GM12878 (cell line): Measurements from ENCODE around the gene YY1. TPM values are rescaled to one million over a fixed set of nuclear protein-coding genes. Genes with fewer than 3 reads are reported as not detected.

Experiments used
- ATAC-seq: fragments of 200-7000 bp; cut with Tn5 transposase; 3 replicates; pipeline ENCODE4 v1.9.1; 2020; ENCODE audit warnings: mild to moderate bottlenecking, moderate library complexity
- BruUV-seq: library from RNA; stranded (reverse); fragments of 400-500 nt; replicated peaks from 2 replicates; lab custom pipeline; 2021; lab: Mats Ljungman, UMichigan
- CTCF ChIA-PET: fragments of 300-600 bp; sonication (Branson Sonifier 250); formaldehyde crosslinking; extraction: SDS; loops from one replicate; lab custom pipeline; 2021; ENCODE audit warnings: inconsistent platforms; lab: Yijun Ruan, JAX
- POLR2A ChIA-PET: fragments of 350-600 bp; formaldehyde crosslinking; extraction: SDS; loops from one replicate; lab custom pipeline; 2021; ENCODE audit warnings: inconsistent platforms; lab: Charles Lee
- RAD21 ChIA-PET: fragments of 300-600 bp; sonication (Branson Sonifier 250); formaldehyde crosslinking; loops from one replicate; lab custom pipeline; 2023; ENCODE audit warnings: antibody characterized with exemption; ENCODE audit not compliant: unreplicated experiment; lab: Charles Lee
- SMC1A ChIA-PET: fragments of 300-600 bp; sonication (Branson Sonifier 250); formaldehyde crosslinking; loops from one replicate; lab custom pipeline; 2023; ENCODE audit not compliant: unreplicated experiment, uncharacterized antibody; lab: Charles Lee
- DNase-seq: peaks from one replicate; pipeline ENCODE4 v3.0.0-alpha.2; 2011; ENCODE audit warnings: low read depth, low spot score
- FAIRE-seq: peaks from 3 replicates; lab custom pipeline; 2011; peaks lifted over from hg19 to GRCh38; lab: Jason Lieb, UNC
- H2AFZ ChIP-seq: 2 replicates; pipeline ENCODE4 v1.6.0; 2011; ENCODE audit warnings: low read depth, low read length, control low read depth; ENCODE audit not compliant: control insufficient read depth
- H3K27ac ChIP-seq: 2 replicates; pipeline ENCODE4 v1.5.1; 2011; ENCODE audit warnings: control low read depth; ENCODE audit not compliant: control insufficient read depth, insufficient read depth
- H3K27me3 ChIP-seq, 2 experiments: replicated peaks in 1 of 2; 2 replicates each; pipeline versions ENCODE4 v1.6.0 to v1.6.1; 2011; ENCODE audit warnings: low read length in 1 of 2; ENCODE audit not compliant: control insufficient read depth in 2 of 2, insufficient read depth in 2 of 2
- H3K36me3 ChIP-seq, 2 experiments: 2 replicates each; pipeline ENCODE4 v1.5.1; 2011; ENCODE audit warnings: low read length in 1 of 2; ENCODE audit not compliant: control insufficient read depth in 2 of 2, insufficient read depth in 2 of 2
- H3K4me1 ChIP-seq: 2 replicates; pipeline ENCODE4 v1.6.1; 2011; ENCODE audit warnings: mild to moderate bottlenecking, low read length, moderate library complexity, mixed read lengths; ENCODE audit not compliant: control insufficient read depth, insufficient read depth
- H3K4me2 ChIP-seq: 2 replicates; pipeline ENCODE4 v1.6.0; 2011; ENCODE audit warnings: control low read depth; ENCODE audit not compliant: control insufficient read depth, insufficient read depth
- H3K4me3 ChIP-seq: fragments of 200-600 bp; sonication (generic); 2 replicates; pipeline ENCODE4 v1.5.1; 2016
- H3K79me2 ChIP-seq: 2 replicates; pipeline ENCODE4 v1.6.0; 2011; ENCODE audit warnings: low read length; ENCODE audit not compliant: control insufficient read depth, insufficient read depth
- H3K9ac ChIP-seq: 2 replicates; pipeline ENCODE4 v1.8.0; 2011; ENCODE audit warnings: low read length, control low read depth, mixed read lengths; ENCODE audit not compliant: control insufficient read depth, insufficient read depth
- H3K9me3 ChIP-seq: replicated peaks from 3 replicates; pipeline ENCODE4 v1.5.1; 2011; ENCODE audit warnings: mild to moderate bottlenecking, low read length; ENCODE audit not compliant: control insufficient read depth, insufficient read depth
- H4K20me1 ChIP-seq: 2 replicates; pipeline ENCODE4 v1.6.0; 2011; ENCODE audit not compliant: control insufficient read depth, insufficient read depth
- BHLHE40 ChIP-seq, 2 experiments: fragments of 450-650 bp in 1 of 2; IDR thresholded peaks; 2 replicates each; pipeline ENCODE4 v1.6.1; 2011 to 2017; ENCODE audit warnings: low read depth in 2 of 2, borderline replicate concordance in 1 of 2, improper control_type of control experiment in 1 of 2, low read length in 1 of 2, mild to moderate bottlenecking in 1 of 2
- CHD2 ChIP-seq: IDR thresholded peaks from 2 replicates; pipeline ENCODE4 v1.6.1; 2011; ENCODE audit warnings: low read depth, low read length, improper control_type of control experiment, borderline replicate concordance
- CHD4 ChIP-seq: fragments of 200-600 bp; sonication (generic); IDR thresholded peaks from 2 replicates; pipeline ENCODE4 v1.6.1; 2016; ENCODE audit warnings: mild to moderate bottlenecking
- CREB1 ChIP-seq: IDR thresholded peaks from 2 replicates; pipeline ENCODE4 v1.6.1; 2012; ENCODE audit warnings: low read depth, mild to moderate bottlenecking, inconsistent platforms
- EGR1 ChIP-seq, 2 experiments: IDR thresholded peaks; 1 replicate in 1 of 2; 2 replicates in 1 of 2; pipeline ENCODE4 v1.6.1; 2011 to 2012; ENCODE audit warnings: low read depth in 2 of 2, low read length in 2 of 2, borderline replicate concordance in 1 of 2, mild to moderate bottlenecking in 1 of 2, moderate library complexity in 1 of 2
- GATAD2B ChIP-seq: fragments of 450-650 bp; conservative IDR thresholded peaks from 2 replicates; pipeline ENCODE4 v1.6.1; 2017; ENCODE audit warnings: low read depth, mild to moderate bottlenecking, moderate library complexity
- IKZF1 ChIP-seq: fragments of 450-650 bp; conservative IDR thresholded peaks from 2 replicates; pipeline ENCODE4 v1.6.1; 2017; ENCODE audit warnings: antibody characterized with exemption, mild to moderate bottlenecking
- JUNB ChIP-seq: IDR thresholded peaks from 2 replicates; pipeline ENCODE4 v1.6.1; 2016; ENCODE audit warnings: antibody characterized with exemption, mild to moderate bottlenecking
- LARP7 ChIP-seq: fragments of 450-650 bp; IDR thresholded peaks from 2 replicates; pipeline ENCODE4 v1.6.1; 2017; ENCODE audit warnings: mild to moderate bottlenecking
- MXI1 ChIP-seq: fragments of 150-350 bp; IDR thresholded peaks from 2 replicates; pipeline ENCODE4 v1.6.1; 2011; ENCODE audit warnings: low read depth, mild to moderate bottlenecking, inconsistent platforms, low read length, improper control_type of control experiment
- NFYB ChIP-seq: IDR thresholded peaks from 2 replicates; pipeline ENCODE4 v1.6.1; 2011; ENCODE audit warnings: low read depth, mild to moderate bottlenecking, low read length, improper control_type of control experiment, moderate library complexity; ENCODE audit not compliant: insufficient read depth
- NR2F1 ChIP-seq: fragments of 450-650 bp; conservative IDR thresholded peaks from 2 replicates; pipeline ENCODE4 v1.6.1; 2017; ENCODE audit warnings: mild to moderate bottlenecking
- POLR2A ChIP-seq: IDR thresholded peaks from 2 replicates; pipeline ENCODE4 v1.6.1; 2011; ENCODE audit warnings: low read depth, mild to moderate bottlenecking, low read length
- POLR2AphosphoS5 ChIP-seq: IDR thresholded peaks from 2 replicates; pipeline ENCODE4 v1.6.1; 2011; ENCODE audit warnings: mild to moderate bottlenecking, low read length, inconsistent platforms
- RFX5 ChIP-seq: IDR thresholded peaks from 2 replicates; pipeline ENCODE4 v1.6.1; 2011; ENCODE audit warnings: low read depth, low read length, improper control_type of control experiment
- SIN3A ChIP-seq: IDR thresholded peaks from 2 replicates; pipeline ENCODE4 v1.6.1; 2012; ENCODE audit warnings: low read depth, low read length, improper control_type of control experiment
- SP1 ChIP-seq: IDR thresholded peaks from one replicate; pipeline ENCODE4 v1.6.1; 2011; ENCODE audit warnings: low read depth, low read length
- SUPT20H ChIP-seq: IDR thresholded peaks from 2 replicates; pipeline ENCODE4 v1.6.1; 2011; ENCODE audit warnings: low read depth, mild to moderate bottlenecking, low read length, moderate library complexity, borderline replicate concordance; ENCODE audit not compliant: control insufficient read depth
- YY1 ChIP-seq: IDR thresholded peaks from 2 replicates; pipeline ENCODE4 v1.6.1; 2011; ENCODE audit warnings: low read depth, mild to moderate bottlenecking, low read length
- WGBS: methylation state at CpG from one replicate; pipeline ENCODE4 v1.1.6; 2016; ENCODE audit warnings: low lambda C conversion rate; ENCODE audit not compliant: insufficient replicate concordance, insufficient coverage; ENCODE audit errors: missing lambda C conversion rate; 5-methylcytosine and 5-hydroxymethylcytosine counted together
- in situ Hi-C: fragments of 300-500 bp; cut with MboI; formaldehyde crosslinking; loops from 9 replicates; pipeline ENCODE4 v1.14.3; 2018; ENCODE audit warnings: mixed read lengths
- intact Hi-C: fragments of 100-400 bp; cut with micrococcal nuclease; formaldehyde crosslinking; loops from one replicate; pipeline ENCODE4 v1.14.2; 2022; ENCODE audit not compliant: unreplicated experiment
- polyA plus RNA-seq, 11 experiments: library from polyadenylated mRNA; depleted of rRNA in 4 of 11; unstranded in 6 of 11; stranded (reverse) in 5 of 11; fragments of >200 nt; fragmentation: Nextera tagmentation in 4 of 11; fragmentation: Illumina TruSeq in 1 of 11; extraction: Ambion mirVana in 4 of 11; extraction: Trizol in 1 of 11; gene quantifications; 1 replicate in 1 of 11; 2 replicates in 10 of 11; pipeline versions ENCODE4 v1.2.1 to v1.2.3, GENCODE V29; 2011 to 2016; ENCODE audit warnings: inconsistent platforms in 2 of 11, missing spikeins in 2 of 11, low read depth in 1 of 11
- total RNA-seq, 4 experiments: library from RNA; depleted of rRNA in 3 of 4; stranded (reverse); fragments of >200 nt in 3 of 4; fragmentation: Illumina TruSeq in 1 of 4; extraction: Trizol in 1 of 4; gene quantifications; 2 replicates each; pipeline versions ENCODE4 v1.2.1 to v1.2.3, GENCODE V29; 2013 to 2021
- TF ChIP-seq, protein P1 (sequence below): fragments of 450-650 bp; conservative IDR thresholded peaks from 2 replicates; pipeline ENCODE4 v1.6.1; 2017; ENCODE audit warnings: mild to moderate bottlenecking, moderate library complexity
- TF ChIP-seq, protein P2 (sequence below): fragments of 450-650 bp; IDR thresholded peaks from 2 replicates; pipeline ENCODE4 v1.6.1; 2017; ENCODE audit warnings: low read depth, mild to moderate bottlenecking, moderate library complexity

Gene YY1
- total and polyA plus RNA-seq, 10 of the 15 experiments (the other 5 are each of a cell fraction or from before 2014, with no cell fraction given) = 23.7 to 74.0 (median 39.9) TPM

DNA sequence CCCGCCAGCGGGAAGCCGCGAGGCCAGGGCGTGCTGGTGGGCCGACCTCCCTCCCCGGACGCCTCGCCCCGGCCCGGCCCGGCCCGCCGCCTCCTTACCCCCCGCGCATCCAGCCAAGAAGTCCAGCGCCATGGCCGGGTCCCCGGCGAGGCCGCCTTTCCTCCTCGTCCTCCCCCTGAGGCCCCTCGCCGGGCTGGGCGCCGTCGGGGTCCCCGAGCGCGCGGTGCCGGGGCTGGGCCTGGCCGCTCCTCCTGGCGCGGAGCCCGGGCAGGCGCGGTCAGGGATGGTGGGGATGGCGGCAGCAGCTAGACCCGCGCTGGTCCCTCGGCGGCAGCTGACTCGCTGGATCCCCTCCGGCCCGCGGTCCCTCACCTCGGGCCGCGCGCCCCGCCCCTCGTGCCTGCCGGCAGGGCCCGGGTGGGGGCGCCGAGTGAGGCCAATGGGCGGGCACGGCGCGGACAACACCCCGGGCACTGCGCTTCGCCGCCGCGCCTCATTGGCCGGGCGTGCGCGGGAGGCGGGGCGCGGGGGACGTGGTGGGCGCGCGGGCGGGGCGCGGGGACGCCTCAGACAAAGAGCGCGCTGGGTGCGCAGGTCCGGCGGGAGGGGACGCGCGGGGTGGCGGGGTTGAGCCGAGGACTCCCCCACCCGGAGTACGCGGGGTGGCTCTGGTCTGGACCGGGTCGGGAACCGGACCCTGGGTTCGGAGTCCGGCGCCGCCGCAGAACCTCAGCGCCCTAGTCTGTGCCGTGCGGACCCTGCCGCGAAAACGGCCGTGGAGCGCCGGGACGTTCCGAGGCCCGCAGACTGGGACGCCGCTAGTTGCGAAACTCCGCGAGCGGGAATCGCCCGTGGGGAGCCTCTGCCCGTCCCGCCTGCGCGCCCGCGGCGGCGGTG, 67.4 kb downstream of the YY1 start, which contains the start of gene SLC25A29:
TSS of gene SLC25A29 (minus strand) at position 344 of the 897 bp plus-strand sequence. CDS start at position 132, 212 bp downstream.
- SMC1A ChIA-PET = no interaction called here
- CTCF ChIA-PET = interaction anchor here (0.7 kb wide), 1 partner anchor 13 kb away, joined by 3 read pairs; no protein-coding TSS in a partner anchor
- no peaks in the 10 kb centered on the region for H4K20me1 ChIP-seq
- BruUV-seq = TSS peak; percentile 47
- FAIRE-seq (no peak), DNase-seq (no peak), ATAC-seq (peak; percentile 96)
- peaks cover 0 to 6% of the 10 kb centered on the region in 2 experiments; a peak in 1 of 4 replicates for H3K27me3 ChIP-seq
- no peaks in the 10 kb centered on the region for H3K4me1 ChIP-seq
- RAD21 ChIA-PET = interaction anchor here (4.1 kb wide), 1 partner anchor 71 kb away, joined by 25 read pairs; no protein-coding TSS in a partner anchor
- intact Hi-C loops (loop anchor here (1.0 kb wide), 1 partner anchor 70 kb away; the partner anchor contains the start of gene WDR25), in situ Hi-C loops (no loop called here)
- peak within 1 kb of the TSS; percentile 92 for H2AFZ ChIP-seq
- POLR2A ChIA-PET = no interaction called here
- peak within 1 kb of the TSS; percentile 97 for H3K4me2 ChIP-seq
- peak within 1 kb of the TSS; percentile 85 for H3K4me3 ChIP-seq
- no peaks in the 10 kb centered on the region for H3K79me2 ChIP-seq
- H3K9ac ChIP-seq = peak within 1 kb of the TSS; percentile 55
- no peaks in the 10 kb centered on the region for H3K9me3 ChIP-seq
- H3K36me3 ChIP-seq = no peaks in the 10 kb centered on the region
- under 1% methylated on average over 42 of the region's 131 CpGs for WGBS
- H3K27ac ChIP-seq = no peak within 1 kb of the TSS
- TF ChIP-seq MXI1 = 0 out of 2 replicates have a peak, but pooled peaks have one; percentile 42
- TF ChIP-seq, protein P1, sequence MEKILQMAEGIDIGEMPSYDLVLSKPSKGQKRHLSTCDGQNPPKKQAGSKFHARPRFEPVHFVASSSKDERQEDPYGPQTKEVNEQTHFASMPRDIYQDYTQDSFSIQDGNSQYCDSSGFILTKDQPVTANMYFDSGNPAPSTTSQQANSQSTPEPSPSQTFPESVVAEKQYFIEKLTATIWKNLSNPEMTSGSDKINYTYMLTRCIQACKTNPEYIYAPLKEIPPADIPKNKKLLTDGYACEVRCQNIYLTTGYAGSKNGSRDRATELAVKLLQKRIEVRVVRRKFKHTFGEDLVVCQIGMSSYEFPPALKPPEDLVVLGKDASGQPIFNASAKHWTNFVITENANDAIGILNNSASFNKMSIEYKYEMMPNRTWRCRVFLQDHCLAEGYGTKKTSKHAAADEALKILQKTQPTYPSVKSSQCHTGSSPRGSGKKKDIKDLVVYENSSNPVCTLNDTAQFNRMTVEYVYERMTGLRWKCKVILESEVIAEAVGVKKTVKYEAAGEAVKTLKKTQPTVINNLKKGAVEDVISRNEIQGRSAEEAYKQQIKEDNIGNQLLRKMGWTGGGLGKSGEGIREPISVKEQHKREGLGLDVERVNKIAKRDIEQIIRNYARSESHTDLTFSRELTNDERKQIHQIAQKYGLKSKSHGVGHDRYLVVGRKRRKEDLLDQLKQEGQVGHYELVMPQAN = peak; percentile 67
- TF ChIP-seq SIN3A = peak; percentile 12; the same call in 1 of the 2 replicates
- TF ChIP-seq SP1 = peak; percentile 54
- peak in 1 of 2 experiments; percentile 86; a peak in 3 of 4 replicates for TF ChIP-seq BHLHE40 (IDR thresholded peaks at IDR 0.05; ENCODE audit: borderline replicate concordance in 1 of 2, low read depth in 2 of 2, low read length in 1 of 2)
- TF ChIP-seq CHD2 = 0 out of 2 replicates have a peak, but pooled peaks have one; percentile 31
- TF ChIP-seq, protein P2, sequence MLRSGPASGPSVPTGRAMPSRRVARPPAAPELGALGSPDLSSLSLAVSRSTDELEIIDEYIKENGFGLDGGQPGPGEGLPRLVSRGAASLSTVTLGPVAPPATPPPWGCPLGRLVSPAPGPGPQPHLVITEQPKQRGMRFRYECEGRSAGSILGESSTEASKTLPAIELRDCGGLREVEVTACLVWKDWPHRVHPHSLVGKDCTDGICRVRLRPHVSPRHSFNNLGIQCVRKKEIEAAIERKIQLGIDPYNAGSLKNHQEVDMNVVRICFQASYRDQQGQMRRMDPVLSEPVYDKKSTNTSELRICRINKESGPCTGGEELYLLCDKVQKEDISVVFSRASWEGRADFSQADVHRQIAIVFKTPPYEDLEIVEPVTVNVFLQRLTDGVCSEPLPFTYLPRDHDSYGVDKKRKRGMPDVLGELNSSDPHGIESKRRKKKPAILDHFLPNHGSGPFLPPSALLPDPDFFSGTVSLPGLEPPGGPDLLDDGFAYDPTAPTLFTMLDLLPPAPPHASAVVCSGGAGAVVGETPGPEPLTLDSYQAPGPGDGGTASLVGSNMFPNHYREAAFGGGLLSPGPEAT = no peak
- peak; percentile 54 for TF ChIP-seq NR2F1
- TF ChIP-seq IKZF1 = peak; percentile 95
- TF ChIP-seq JUNB = no peak
- TF ChIP-seq CHD4 = no peak
- TF ChIP-seq POLR2A = peak; percentile 76
- peak; percentile 73 for TF ChIP-seq LARP7
- TF ChIP-seq EGR1 (IDR thresholded peaks at IDR 0.05; ENCODE audit: borderline replicate concordance in 1 of 2, low read depth in 2 of 2, low read length in 2 of 2) = peak in 1 of 2 experiments; percentile 19; a peak in 1 of 3 replicates
- TF ChIP-seq YY1 = peak; percentile 23; the same call in 1 of the 2 replicates
- TF ChIP-seq GATAD2B = peak; percentile 80
- TF ChIP-seq POLR2AphosphoS5 = 0 out of 2 replicates have a peak, but pooled peaks have one; percentile 13
- TF ChIP-seq SUPT20H = no peak
- TF ChIP-seq RFX5 = peak; percentile 34; the same call in 1 of the 2 replicates
- peak; percentile 83 for TF ChIP-seq NFYB
- TF ChIP-seq CREB1 = peak; percentile 29; the same call in 1 of the 2 replicates
